COLO668 (cell line): ENCODE measurements around the gene ZNF334.

ENCODE experiments used
- DNase-seq: peaks from one replicate; lab custom pipeline; 2025; ENCODE audit not compliant: unreplicated experiment; lab: John Stamatoyannopoulos, UW

Gene ZNF334

GRCh38 chr20:46488451-46488850 is 24.9 kb downstream of the ZNF334 start:
- DNase-seq: no peak

GRCh38 chr20:46487628-46488027 is 25.7 kb downstream of the ZNF334 start:
- no peak for DNase-seq

GRCh38 chr20:46485431-46485830 is 27.9 kb downstream of the ZNF334 start:
- no peak for DNase-seq

GRCh38 chr20:46484954-46485353 is 28.4 kb downstream of the ZNF334 start:
- DNase-seq: no peak

- DNase-seq: no peak
Measured at GRCh38 chr20:46483879-46484278, 29.5 kb downstream of the ZNF334 start.

GRCh38 chr20:46482864-46483263 is 30.5 kb downstream of the ZNF334 start:
- DNase-seq: no peak

GRCh38 chr20:46477640-46478039 is 35.7 kb downstream of the ZNF334 start:
- DNase-seq: no peak

GRCh38 chr20:46477225-46477624 is 36.1 kb downstream of the ZNF334 start:
- no peak for DNase-seq

GRCh38 chr20:46468508-46468907 is 44.9 kb downstream of the ZNF334 start:
- DNase-seq: no peak

GRCh38 chr20:46464451-46464850 is 48.9 kb downstream of the ZNF334 start:
- no peak for DNase-seq

- DNase-seq: no peak
Measured at GRCh38 chr20:46463852-46464251, 49.5 kb downstream of the ZNF334 start.

GRCh38 chr20:46461808-46462207 is 51.6 kb downstream of the ZNF334 start:
- no peak for DNase-seq

GRCh38 chr20:46458866-46459750 is 54.3 kb downstream of the ZNF334 start:
- DNase-seq: no peak

GRCh38 chr20:46456255-46457028 is 56.9 kb downstream of the ZNF334 start:
- no peak for DNase-seq

- no peak for DNase-seq
Measured at GRCh38 chr20:46455729-46456128, 57.6 kb downstream of the ZNF334 start.
